Thyroid gland (tissue), 4 donors: Measurements from ENCODE around the gene DNAH1. TPM values are rescaled to one million over a fixed set of nuclear protein-coding genes. Genes with fewer than 3 reads are reported as not detected.

Experiments
- DNase-seq, 2 donors: peaks; one replicate each; pipeline ENCODE4 v3.0.0-alpha.2; 2019
- H3K27ac ChIP-seq, 3 donors: fragments of 200-600 bp; sonication (generic); 1 replicate in 2 of 3; 2 replicates in 1 of 3; pipeline ENCODE4 v1.5.1; 2016 to 2019; ENCODE audit warnings: mild to moderate bottlenecking in 1 of 3, moderate library complexity in 1 of 3
- H3K27me3 ChIP-seq: fragments of 200-600 bp; sonication (generic); one replicate; pipeline ENCODE4 v1.5.1; 2019
- H3K36me3 ChIP-seq, 2 donors: fragments of 200-600 bp; sonication (generic); one replicate each; pipeline ENCODE4 v1.5.1; 2016 to 2019
- H3K4me1 ChIP-seq, 2 donors: fragments of 200-600 bp; sonication (generic); one replicate each; pipeline ENCODE4 v1.5.1; 2017 to 2019
- H3K4me3 ChIP-seq, 3 donors: fragments of 200-600 bp; sonication (generic); replicated peaks in 1 of 3; 1 replicate in 2 of 3; 2 replicates in 1 of 3; pipeline ENCODE4 v1.5.1; 2016; ENCODE audit warnings: mild to moderate bottlenecking in 1 of 3
- H3K9me3 ChIP-seq: fragments of 200-600 bp; sonication (generic); one replicate; pipeline ENCODE4 v1.5.1; 2017
- CTCF ChIP-seq, 6 experiments: fragments of 200-600 bp in 3 of 6; fragments of 450-650 bp in 3 of 6; sonication (generic) in 3 of 6; IDR thresholded peaks; one replicate each; pipeline ENCODE4 v1.5.1; 2016 to 2019; ENCODE audit warnings: antibody characterized with exemption in 6 of 6, mild to moderate bottlenecking in 2 of 6, inconsistent platforms in 1 of 6, moderate library complexity in 1 of 6
- POLR2A ChIP-seq, 2 donors: fragments of 450-650 bp; IDR thresholded peaks; one replicate each; pipeline ENCODE4 v1.6.1; 2017; ENCODE audit warnings: antibody characterized with exemption in 2 of 2, mild to moderate bottlenecking in 2 of 2, moderate library complexity in 1 of 2
- WGBS, 2 donors: methylation state at CpG; one replicate each; pipeline ENCODE4 v1.1.5; 2017; 5-methylcytosine and 5-hydroxymethylcytosine counted together
- intact Hi-C: fragments of 100-400 bp; cut with DNase I; formaldehyde crosslinking; loops from one replicate; pipeline ENCODE4 v1.15.1; 2023
- total RNA-seq, 4 donors: library from RNA; depleted of rRNA; stranded (reverse); fragments of >200 nt; gene quantifications; one replicate each; pipeline ENCODE4 v1.2.3, GENCODE V29; 2016

DNAH1 gene
- total RNA-seq, 4 donors from 2014 or later, result 4.6 to 14.2 (median 7.5) TPM

- Histone ChIP-seq H3K36me3 (no peaks in the 10 kb centered on the region), H3K27me3 (no peaks in the 10 kb centered on the region), H3K4me3 (no peak overlapping the region), H3K27ac (no peak overlapping the region), H3K4me1 (peaks cover 7 to 15% of the 10 kb centered on the region in 2 donors), H3K9me3 (no peaks in the 10 kb centered on the region)
- intact Hi-C loops, result no loop called here
- DNase-seq, result no peak
- TF ChIP-seq CTCF (IDR thresholded peaks at IDR 0.05), result no peak
- no peak for TF ChIP-seq POLR2A (IDR thresholded peaks at IDR 0.05)
- 60 to 84% methylated on average over 1 to 12 of the region's 15 CpGs for WGBS, 2 donors
Observed at GRCh38 chr3:52437326-52438103, 121.4 kb downstream of the DNAH1 start.

GRCh38 chr3:52438104-52438376, 121.9 kb downstream of the DNAH1 start:
- DNase-seq, result no peak
- WGBS, 2 donors, result 80 to 84% methylated on average over 3 to 6 of the region's 6 CpGs
- intact Hi-C loops, result no loop called here
- H3K27me3 ChIP-seq, result no peaks in the 10 kb centered on the region
- H3K27ac ChIP-seq, result no peak overlapping the region
- H3K36me3 ChIP-seq, result no peaks in the 10 kb centered on the region
- peaks cover 2 to 9% of the 10 kb centered on the region in 2 donors for H3K4me1 ChIP-seq
- H3K9me3 ChIP-seq, result no peaks in the 10 kb centered on the region
- no peak for TF ChIP-seq POLR2A (IDR thresholded peaks at IDR 0.05)
- no peak for TF ChIP-seq CTCF (IDR thresholded peaks at IDR 0.05)
- H3K4me3 ChIP-seq, result no peak overlapping the region

- Histone ChIP-seq H3K27me3 (no peaks in the 10 kb centered on the region), H3K27ac (no peak overlapping the region), H3K36me3 (no peaks in the 10 kb centered on the region), H3K4me3 (no peak overlapping the region), H3K4me1 (peaks cover 0 to 2% of the 10 kb centered on the region in 2 donors), H3K9me3 (no peaks in the 10 kb centered on the region)
- TF ChIP-seq CTCF (IDR thresholded peaks at IDR 0.05) (no peak), POLR2A (IDR thresholded peaks at IDR 0.05) (no peak)
- no peak for DNase-seq
- intact Hi-C loops, result no loop called here
- WGBS, 2 donors, result 89 to 94% methylated on average over 9 of the region's 9 CpGs
Observed at GRCh38 chr3:52438579-52439425, 122.7 kb downstream of the DNAH1 start.

- Histone ChIP-seq H3K27me3 (no peaks in the 10 kb centered on the region), H3K9me3 (no peaks in the 10 kb centered on the region), H3K27ac (no peak overlapping the region), H3K4me1 (no peaks in the 10 kb centered on the region), H3K36me3 (no peaks in the 10 kb centered on the region), H3K4me3 (no peak overlapping the region)
- DNase-seq, result no peak
- intact Hi-C loops, result no loop called here
- TF ChIP-seq POLR2A (IDR thresholded peaks at IDR 0.05) (no peak), CTCF (IDR thresholded peaks at IDR 0.05) (no peak)
- WGBS, 2 donors, result 93 to 96% methylated on average over 4 to 12 of the region's 16 CpGs
Observed at GRCh38 chr3:52439426-52440248, 123.5 kb downstream of the DNAH1 start.
